ENCODE data around the gene PREPL.

The PREPL gene

DNA sequence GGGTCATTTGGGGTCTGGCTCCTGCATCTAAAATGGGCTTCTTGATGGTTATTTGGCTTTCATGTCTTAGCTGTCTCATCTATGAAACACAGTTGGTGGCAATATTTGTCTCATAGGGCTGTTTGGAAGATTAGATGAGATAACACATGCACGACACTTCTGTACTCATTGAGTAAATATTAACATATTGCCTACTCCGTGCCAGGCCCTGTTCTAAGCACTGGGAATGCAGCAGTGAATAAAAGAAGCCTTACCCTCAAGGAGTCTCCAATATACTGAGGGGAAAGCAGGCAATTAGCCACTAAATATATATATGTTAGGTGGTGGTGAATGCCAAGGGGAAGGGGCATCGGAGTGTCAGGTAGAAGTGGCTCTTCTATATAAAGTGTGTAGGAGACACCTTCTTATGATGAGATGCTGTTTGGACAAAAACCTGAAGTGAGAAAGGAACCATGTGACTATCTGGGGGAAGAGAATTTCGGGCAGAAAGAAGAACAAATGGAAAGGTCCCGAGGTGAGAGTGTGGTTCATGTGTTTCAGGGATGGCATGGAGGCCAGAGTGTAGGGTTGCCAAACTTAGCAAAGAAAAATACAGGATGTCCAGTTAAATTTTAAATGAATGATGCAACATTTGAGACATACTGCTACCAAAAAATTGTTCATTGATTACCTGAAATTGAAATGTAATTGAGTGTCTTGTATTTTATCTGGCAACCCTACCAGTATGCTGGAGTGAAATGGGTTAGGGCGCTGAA, 74.2 kb downstream of the PREPL start:
- H3K27ac ChIP-seq (ENCODE audit: low read length), result no peak overlapping the region
- no peak for TF ChIP-seq EZH2 (optimal IDR thresholded peaks at IDR 0.05; ENCODE audit: low read depth, low read length)
- TF ChIP-seq, protein P1, sequence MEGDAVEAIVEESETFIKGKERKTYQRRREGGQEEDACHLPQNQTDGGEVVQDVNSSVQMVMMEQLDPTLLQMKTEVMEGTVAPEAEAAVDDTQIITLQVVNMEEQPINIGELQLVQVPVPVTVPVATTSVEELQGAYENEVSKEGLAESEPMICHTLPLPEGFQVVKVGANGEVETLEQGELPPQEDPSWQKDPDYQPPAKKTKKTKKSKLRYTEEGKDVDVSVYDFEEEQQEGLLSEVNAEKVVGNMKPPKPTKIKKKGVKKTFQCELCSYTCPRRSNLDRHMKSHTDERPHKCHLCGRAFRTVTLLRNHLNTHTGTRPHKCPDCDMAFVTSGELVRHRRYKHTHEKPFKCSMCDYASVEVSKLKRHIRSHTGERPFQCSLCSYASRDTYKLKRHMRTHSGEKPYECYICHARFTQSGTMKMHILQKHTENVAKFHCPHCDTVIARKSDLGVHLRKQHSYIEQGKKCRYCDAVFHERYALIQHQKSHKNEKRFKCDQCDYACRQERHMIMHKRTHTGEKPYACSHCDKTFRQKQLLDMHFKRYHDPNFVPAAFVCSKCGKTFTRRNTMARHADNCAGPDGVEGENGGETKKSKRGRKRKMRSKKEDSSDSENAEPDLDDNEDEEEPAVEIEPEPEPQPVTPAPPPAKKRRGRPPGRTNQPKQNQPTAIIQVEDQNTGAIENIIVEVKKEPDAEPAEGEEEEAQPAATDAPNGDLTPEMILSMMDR (IDR thresholded peaks at IDR 0.05; ENCODE audit: low read length), result no peak
- TF ChIP-seq EZH2phosphoT487 (IDR thresholded peaks at IDR 0.05; ENCODE audit: low read length), result no peak
- no peaks in the 10 kb centered on the region for H3K9me3 ChIP-seq (replicated peaks; ENCODE audit: insufficient read depth, low read length)
- no peaks in the 10 kb centered on the region for H3K79me2 ChIP-seq (ENCODE audit: low read length)
- no peaks in the 10 kb centered on the region for H4K20me1 ChIP-seq (ENCODE audit: insufficient read depth, low read length)
- no peak overlapping the region for H3K4me2 ChIP-seq (ENCODE audit: low read depth, low read length)
- no peak for DNase-seq
- H3K4me3 ChIP-seq (ENCODE audit: low read length), result no peak overlapping the region
- H3K36me3 ChIP-seq (replicated peaks; ENCODE audit: insufficient read depth, low read length), result no peaks in the 10 kb centered on the region
- no peaks in the 10 kb centered on the region for H3K4me1 ChIP-seq (ENCODE audit: low read length)
- no peaks in the 10 kb centered on the region for H3K27me3 ChIP-seq (replicated peaks; ENCODE audit: insufficient read depth, low read length)
- no peak overlapping the region for H2AFZ ChIP-seq (ENCODE audit: low read length)
- no peak overlapping the region for H3K9ac ChIP-seq (ENCODE audit: low read length)
- H3F3A ChIP-seq (ENCODE audit: insufficient read depth, low read length), result no peaks in the 10 kb centered on the region
- H3K9me2 ChIP-seq (replicated peaks; ENCODE audit: insufficient read depth, low read length), result no peaks in the 10 kb centered on the region

DNA sequence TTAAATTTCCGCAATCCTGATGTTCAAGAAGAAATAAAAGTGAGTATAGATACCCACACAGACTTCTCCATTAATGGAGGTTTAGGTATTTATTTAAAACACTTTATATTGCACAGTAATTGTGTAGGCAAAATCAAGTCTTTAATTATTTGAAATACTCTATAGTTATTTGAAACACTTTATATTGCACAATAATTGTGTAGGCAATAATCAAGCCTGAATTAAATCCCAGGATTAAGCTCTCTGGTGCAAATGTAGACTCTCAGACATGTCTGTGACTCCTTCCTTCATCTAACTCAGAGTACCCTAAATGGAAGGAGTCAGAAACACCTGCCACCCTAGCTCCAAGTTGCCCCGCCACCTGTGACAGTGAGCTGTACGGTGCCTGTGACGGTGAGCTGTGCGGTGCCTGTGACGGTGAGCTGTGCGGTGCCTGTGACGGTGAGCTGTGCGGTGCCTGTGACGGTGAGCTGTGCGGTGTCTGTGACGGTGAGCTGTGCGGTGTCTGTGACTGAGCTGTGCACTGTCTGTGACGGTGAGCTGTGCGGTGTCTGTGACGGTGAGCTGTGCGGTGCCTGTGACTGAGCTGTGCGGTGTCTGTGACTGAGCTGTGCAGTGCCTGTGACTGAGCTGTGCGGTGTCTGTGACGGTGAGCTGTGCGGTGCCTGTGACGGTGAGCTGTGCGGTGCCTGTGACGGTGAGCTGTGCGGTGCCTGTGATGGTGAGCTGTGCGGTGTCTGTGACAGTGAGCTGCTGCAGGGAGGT, 75.0 kb downstream of the PREPL start:
- Histone ChIP-seq H3K9ac (ENCODE audit: low read length) (no peak overlapping the region), H3K4me1 (ENCODE audit: low read length) (no peaks in the 10 kb centered on the region), H3K36me3 (replicated peaks; ENCODE audit: insufficient read depth, low read length) (no peaks in the 10 kb centered on the region), H3F3A (ENCODE audit: insufficient read depth, low read length) (no peaks in the 10 kb centered on the region), H3K4me2 (ENCODE audit: low read depth, low read length) (no peak overlapping the region), H3K9me2 (replicated peaks; ENCODE audit: insufficient read depth, low read length) (no peaks in the 10 kb centered on the region), H3K27me3 (replicated peaks; ENCODE audit: insufficient read depth, low read length) (no peaks in the 10 kb centered on the region), H2AFZ (ENCODE audit: low read length) (no peak overlapping the region), H3K27ac (ENCODE audit: low read length) (no peak overlapping the region), H3K9me3 (replicated peaks; ENCODE audit: insufficient read depth, low read length) (no peaks in the 10 kb centered on the region), H3K79me2 (ENCODE audit: low read length) (no peaks in the 10 kb centered on the region), H4K20me1 (ENCODE audit: insufficient read depth, low read length) (no peaks in the 10 kb centered on the region), H3K4me3 (ENCODE audit: low read length) (no peak overlapping the region)
- no peak for DNase-seq
- TF ChIP-seq EZH2phosphoT487 (IDR thresholded peaks at IDR 0.05; ENCODE audit: low read length), result no peak
- TF ChIP-seq, protein P1 (IDR thresholded peaks at IDR 0.05; ENCODE audit: low read length), result no peak
- TF ChIP-seq EZH2 (optimal IDR thresholded peaks at IDR 0.05; ENCODE audit: low read depth, low read length), result no peak

DNA sequence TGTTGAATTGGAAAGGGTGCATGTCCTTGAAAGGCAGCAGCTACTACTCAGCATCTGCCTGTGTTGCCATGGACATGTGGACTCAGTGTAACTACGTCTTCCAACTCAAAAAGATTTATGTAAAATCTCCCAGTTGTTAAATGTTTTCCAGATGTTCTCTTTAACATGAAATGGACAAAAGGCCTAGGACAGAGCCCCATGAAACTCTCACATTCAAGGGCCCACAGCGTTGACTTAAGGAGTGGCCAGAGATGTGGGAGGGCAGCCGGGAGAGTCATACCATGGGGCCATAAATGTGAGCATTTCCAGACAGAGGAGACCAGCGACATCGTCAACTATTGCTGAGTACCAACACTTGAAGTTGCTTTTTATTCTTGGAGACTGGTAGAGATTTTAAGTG, 76.1 kb downstream of the PREPL start:
- H3K9me2 ChIP-seq (replicated peaks; ENCODE audit: insufficient read depth, low read length), result no peaks in the 10 kb centered on the region
- H3K79me2 ChIP-seq (ENCODE audit: low read length), result no peaks in the 10 kb centered on the region
- H3K4me2 ChIP-seq (ENCODE audit: low read depth, low read length), result no peak overlapping the region
- no peaks in the 10 kb centered on the region for H3K27me3 ChIP-seq (replicated peaks; ENCODE audit: insufficient read depth, low read length)
- H3K4me1 ChIP-seq (ENCODE audit: low read length), result no peaks in the 10 kb centered on the region
- no peak overlapping the region for H3K9ac ChIP-seq (ENCODE audit: low read length)
- H3F3A ChIP-seq (ENCODE audit: insufficient read depth, low read length), result no peaks in the 10 kb centered on the region
- H3K4me3 ChIP-seq (ENCODE audit: low read length), result no peak overlapping the region
- H4K20me1 ChIP-seq (ENCODE audit: insufficient read depth, low read length), result no peaks in the 10 kb centered on the region
- H3K9me3 ChIP-seq (replicated peaks; ENCODE audit: insufficient read depth, low read length), result no peaks in the 10 kb centered on the region
- DNase-seq, result no peak
- H3K36me3 ChIP-seq (replicated peaks; ENCODE audit: insufficient read depth, low read length), result no peaks in the 10 kb centered on the region
- H3K27ac ChIP-seq (ENCODE audit: low read length), result no peak overlapping the region
- no peak overlapping the region for H2AFZ ChIP-seq (ENCODE audit: low read length)
- TF ChIP-seq EZH2 (optimal IDR thresholded peaks at IDR 0.05; ENCODE audit: low read depth, low read length) (no peak), EZH2phosphoT487 (IDR thresholded peaks at IDR 0.05; ENCODE audit: low read length) (no peak)
- TF ChIP-seq, protein P1 (IDR thresholded peaks at IDR 0.05; ENCODE audit: low read length), result no peak
